Activated CD8-positive, alpha-beta memory T cell treated with anti-CD3 and anti-CD28 coated beads, Interleukin-2, amount 50 U/mL, for 1 hour (primary cell): ENCODE data around the gene AMDHD1.

Source experiments
- DNase-seq: peaks from one replicate; pipeline ENCODE4 v3.0.0-alpha.2; 2020; ENCODE audit errors: extremely low read depth

AMDHD1 gene

DNA sequence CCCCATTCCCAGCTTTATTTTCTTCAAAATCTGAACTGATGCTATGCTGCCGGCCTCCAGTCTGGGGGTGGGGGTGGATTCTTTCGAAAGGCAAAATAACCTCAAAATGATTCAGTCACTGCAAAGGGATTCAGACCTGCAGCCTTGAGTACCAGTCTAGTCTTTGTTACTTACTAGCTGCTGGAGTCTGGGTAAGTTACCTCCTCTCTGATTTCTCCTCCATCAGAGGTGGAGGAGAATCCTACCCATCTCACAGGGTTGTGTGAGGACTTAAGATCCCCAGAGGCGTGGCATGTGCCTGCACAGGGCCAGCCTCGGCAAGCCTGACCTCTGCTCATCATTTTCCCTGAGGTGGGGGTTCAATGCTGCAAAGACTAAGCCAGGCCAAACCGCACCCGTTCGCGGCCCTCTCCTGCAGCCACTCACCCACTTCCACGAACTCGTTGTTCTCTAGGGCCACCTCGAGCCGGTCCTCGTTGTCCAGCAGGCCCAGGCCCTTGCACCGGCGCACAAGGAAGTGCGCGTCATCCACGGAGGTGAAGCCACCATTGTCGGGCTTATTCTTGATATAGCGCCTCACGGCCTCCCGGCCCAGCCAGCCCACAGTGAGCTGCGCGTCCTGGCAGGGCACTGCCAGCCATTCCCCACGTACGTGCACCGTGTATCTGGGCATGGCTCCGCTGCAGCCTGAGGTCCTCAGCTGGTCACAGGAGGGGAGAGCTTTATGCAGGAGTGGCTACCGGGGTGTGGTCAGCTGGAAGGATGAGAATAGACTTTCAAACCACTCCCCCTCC, 52.3 kb downstream of the AMDHD1 start:
- no peak for DNase-seq

DNA sequence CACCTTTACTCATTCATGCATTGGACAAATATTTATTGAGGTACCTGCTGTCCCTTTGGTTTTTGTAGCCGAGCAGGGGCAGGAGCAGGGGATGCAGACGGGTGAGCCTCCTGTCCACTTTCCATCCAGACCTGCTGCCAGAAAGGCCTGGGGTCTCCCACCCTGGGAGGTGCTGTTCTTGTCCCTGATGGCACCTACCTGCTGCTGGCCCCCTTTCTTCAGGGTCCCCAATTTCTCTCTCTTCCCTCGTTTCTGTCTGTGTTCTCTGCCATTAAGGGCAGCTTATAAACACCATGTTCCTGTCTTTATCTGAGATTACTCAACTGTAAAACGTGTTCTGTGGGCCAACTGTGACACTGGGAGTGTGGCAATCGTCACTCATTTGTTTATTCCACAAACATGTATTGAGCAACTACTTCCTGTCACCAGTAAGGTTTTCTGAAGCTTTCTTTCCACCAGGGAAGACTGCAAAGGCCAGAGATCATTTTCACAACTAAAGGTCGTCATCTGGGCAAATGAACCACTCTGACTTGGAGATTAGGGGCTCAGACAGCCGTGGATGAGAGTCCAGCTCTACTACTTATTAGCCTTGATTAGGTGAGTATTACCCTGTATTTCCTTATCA, 53.0 kb downstream of the AMDHD1 start, which contains the start of gene HAL:
Gene HAL (minus strand): TSS at position 311 of the 625 bp plus-strand sequence. CDS start 434 bp downstream, outside the sequence.
- no peak for DNase-seq

DNA sequence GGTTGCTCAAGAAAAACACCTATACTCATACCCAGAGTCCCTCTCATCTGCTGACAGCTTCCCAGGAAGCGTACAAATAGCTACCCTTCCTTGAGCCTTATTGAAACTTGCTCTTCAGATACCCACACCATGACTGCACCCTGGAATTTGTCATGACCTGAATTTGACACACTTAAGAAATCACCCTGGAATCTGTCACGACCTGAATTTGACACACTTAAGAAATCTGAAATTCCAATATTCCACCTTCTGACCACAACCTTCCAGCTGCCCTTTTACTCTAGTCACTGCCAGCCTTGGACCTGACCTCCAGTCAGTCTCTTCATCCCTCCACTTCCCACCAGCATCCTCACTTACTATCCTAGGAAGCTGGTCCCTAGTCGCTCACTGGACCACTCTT, 54.1 kb downstream of the AMDHD1 start:
- no peak for DNase-seq

DNA sequence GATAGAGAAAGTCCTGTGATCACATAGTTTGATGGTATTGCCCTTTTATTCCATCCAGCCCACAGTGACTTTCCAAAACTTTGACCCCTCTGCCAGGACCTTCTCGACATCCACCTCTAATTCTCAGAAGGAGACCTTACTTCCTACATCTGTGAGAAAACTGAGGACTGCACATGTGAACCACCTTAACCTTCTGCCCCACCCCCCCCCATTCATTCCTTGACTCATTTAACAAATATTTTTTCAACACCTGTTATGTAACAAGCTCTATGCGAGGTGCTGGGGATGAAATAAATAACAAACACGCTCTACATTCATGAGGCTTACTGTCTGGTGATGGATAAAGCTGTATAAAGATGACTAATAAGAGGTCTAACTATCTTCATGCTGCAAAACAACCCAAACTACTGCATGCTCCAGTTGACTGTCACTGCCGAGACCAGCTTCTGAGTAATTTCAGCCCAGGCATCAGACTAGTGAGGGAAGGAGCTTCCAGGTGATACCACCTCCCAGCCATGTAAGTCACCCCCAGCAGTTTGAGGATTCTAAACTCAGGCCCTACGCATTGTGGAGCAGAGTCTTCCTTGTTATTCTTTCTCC, 54.9 kb downstream of the AMDHD1 start:
- DNase-seq = no peak

DNA sequence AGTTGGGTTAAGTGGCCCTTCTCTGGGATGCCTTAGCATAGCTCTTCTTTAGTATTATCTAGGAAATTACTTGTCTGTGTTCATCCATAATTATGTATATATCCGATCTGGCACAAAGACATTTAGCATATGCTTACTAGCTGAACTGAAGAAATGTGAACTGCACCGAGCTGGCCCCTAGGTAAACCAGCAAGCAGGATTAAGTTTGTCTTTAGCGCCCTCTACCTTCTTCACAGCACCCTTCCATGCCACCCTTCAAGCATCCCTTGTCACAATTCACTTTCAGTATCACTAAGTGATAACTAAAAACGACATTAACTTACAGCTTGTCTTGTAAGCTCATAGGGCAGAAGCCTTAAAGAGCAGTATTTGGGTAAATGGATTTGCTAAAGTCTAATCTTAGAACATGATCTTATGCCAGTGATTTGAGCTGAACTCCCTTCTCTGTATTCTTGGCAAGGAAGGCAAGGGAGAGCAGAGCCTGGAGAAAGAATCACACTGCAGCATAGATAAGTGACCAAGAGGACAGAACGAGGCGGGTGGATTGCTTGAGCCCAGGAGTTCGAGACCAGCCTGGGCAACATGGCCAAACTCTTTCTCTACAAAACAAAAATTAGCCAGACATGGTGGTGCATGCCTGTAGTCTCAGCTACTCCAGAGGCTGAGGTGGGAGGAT, 55.6 kb downstream of the AMDHD1 start:
- peak; percentile 13 for DNase-seq

DNA sequence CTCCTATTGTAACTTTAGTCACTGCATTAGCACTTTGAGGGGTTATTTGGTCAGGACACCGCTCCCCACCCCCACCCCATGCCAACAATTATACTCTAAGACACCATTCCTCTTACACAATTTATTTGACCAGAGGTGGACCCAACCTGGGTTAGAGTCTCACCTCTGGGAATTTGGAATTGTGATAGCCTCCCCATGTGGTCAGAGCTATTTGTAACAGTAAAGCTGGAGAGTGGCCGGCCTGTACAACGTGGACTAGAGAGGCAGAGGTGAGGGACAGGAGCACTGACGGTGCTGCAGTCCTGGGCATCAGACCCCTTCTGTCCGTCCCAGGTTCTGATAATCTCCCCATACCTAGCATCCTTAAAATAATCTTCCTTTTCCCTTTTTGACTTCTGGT, 56.4 kb downstream of the AMDHD1 start:
- no peak for DNase-seq

DNA sequence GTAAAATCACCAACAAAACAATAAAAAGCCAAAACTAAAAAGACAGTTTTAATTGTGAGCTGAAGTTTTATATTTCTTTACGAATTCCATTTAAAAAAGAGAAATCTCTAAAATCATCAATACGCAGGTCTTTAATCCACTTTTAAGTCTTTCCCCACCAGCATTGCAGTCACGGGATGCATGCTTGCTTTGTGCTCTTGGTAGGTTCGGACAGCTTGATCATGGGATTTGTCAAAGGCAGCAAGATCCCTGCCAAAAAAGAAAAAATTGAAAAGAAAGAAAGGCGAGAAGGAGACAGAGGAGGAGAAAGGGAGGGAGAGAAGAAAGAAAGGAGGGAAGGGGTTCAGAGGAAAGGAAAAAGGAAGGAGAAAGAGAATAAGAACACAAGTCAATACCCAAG, 57.7 kb downstream of the AMDHD1 start:
- no peak for DNase-seq

DNA sequence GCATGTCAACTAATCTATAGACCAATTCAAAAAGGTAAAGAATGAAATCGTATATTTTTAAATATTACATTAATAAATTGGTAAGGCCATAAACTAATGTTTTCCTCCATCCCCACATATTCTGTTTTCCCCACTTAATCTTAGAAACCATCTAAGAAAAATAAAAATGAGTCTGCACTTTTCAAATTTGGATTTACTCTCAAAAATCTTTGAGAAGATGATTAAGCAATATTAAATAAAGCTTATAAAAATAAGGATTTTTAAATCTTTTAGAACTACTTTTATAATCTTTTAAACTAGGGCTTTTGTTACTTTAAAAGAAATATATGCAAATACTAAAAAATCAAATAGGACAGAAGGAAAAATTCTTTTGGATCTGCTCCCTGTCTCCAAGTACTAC, 63.6 kb downstream of the AMDHD1 start:
- no peak for DNase-seq

DNA sequence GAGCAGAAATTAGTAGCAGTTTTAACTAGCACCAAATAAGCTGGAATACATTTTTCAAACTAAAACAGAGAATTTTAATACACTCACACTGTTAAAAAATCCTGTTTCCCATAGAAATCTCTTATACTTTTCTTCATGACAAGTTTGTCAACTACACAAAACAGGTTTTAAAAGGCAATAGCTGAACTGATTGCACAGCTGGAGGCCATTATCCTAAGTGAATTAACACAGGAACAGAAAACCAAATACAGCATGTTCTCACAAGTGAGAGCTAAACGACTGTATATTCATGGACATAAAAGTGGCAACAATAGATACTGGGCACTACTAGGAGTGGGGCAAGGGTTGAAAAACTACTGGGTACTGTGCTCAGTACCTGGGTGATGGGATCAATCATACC, 64.6 kb downstream of the AMDHD1 start:
- DNase-seq = no peak

DNA sequence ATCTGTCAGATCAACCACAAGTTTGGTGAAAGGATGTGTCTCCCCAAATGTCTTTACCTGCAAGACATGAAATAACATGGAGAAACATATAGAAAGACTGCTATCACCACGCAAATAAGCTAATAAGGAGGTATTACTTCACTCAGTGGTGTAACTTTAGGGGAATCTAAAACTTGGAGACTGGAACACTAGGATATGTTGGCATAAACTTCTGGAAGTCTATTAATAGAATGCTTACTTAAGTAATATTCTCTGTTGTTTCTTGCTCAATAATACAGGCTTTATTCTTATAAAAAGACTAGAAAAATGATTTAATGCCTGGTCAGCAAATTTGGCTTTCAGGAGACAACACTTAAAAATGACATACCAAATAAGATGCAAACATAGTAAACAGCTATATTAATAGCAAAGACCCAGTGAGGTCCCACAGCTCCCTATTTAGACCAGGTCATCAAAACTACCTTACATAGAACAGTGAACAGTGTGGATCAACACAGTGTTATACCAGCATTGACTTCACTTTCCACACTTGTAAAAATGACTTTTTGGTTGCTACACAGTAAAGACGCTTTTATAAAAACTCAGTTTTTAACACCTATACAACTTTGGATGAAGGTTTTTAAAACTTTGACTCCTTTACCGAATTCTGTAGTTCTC, 71.9 kb downstream of the AMDHD1 start:
- DNase-seq = no peak

DNA sequence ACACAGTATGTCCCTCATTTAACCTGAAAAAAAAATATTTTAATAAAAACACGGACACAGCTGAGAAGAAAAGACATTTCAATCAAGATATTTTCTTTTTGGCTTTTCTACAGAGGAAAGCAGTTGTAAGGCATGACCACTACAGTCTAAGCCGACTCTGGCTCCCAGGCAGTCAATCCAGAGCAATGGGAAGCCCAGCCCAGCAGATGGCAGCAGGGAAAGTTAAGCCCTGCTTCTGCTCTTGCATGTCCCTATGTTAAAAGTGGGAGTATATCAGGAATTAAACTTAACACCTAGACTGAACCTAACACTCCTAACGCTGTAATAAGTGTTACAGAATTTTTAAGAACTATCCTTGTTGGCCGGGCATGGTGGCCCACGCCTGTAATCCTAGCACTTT, 72.5 kb downstream of the AMDHD1 start:
- no peak for DNase-seq
